GM20000 (cell line): ENCODE measurements around the gene PDZK1IP1.

Experiments used
- DNase-seq: peaks from one replicate; pipeline ENCODE4 v3.0.0; 2012; ENCODE audit warnings: low spot score
- CTCF ChIP-seq: IDR thresholded peaks from 2 replicates; pipeline ENCODE4 v1.5.1; 2012; ENCODE audit warnings: mild to moderate bottlenecking, control low read depth; ENCODE audit errors: extremely low read depth, missing control alignments

The PDZK1IP1 gene

DNA sequence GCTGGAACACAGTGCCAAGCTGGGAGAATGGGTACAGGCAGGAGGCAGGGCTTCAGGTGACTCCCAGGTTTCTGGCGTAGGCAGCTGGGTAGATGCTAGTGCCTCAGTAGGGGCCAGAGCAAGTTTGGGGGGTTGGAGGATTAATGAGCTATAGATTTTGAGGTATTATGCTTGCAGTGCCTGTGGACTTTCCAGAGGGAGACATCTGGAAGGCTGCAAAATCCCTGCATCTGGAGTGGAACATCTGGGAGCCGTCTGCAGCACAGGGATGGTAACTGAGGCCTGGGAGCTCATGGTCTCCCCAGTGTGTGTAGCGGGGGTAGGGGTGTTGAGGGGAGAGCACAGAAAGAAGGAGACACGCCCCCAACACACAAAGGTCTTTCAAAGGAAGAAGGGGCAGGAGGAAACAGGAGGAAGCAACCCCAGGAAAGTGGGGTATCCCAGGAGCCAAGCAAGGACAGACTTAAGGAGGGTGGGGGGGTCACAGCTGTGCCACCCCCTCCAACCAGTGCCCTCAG lies 2.2 kb upstream of the PDZK1IP1 start:
- TF ChIP-seq CTCF: no peak
- no peak for DNase-seq

DNA sequence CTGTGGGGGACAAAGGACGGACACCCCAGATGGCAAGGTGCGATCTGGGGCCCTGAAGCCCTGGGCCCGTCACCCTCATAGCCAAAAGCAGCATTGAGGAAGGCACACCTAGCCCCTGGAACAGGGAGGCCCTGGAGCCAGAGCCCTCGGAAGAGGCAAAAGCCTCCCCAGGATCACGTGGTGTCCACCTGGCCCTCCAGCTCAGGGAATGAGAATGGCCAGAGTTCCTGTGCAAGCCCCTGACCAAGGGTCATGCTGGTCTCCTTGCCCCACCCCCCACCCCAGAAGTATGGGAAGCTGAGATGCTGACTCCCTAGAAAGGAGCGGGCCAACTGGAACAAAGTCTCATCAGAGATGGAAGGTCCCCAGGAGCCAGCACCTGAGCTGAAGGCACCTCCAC lies 1.0 kb upstream of the PDZK1IP1 start:
- TF ChIP-seq CTCF: no peak

GRCh38 chr1:47190509-47190855 lies 646 bp upstream of the PDZK1IP1 start:
- no peak for DNase-seq
- no peak for TF ChIP-seq CTCF

More for the DNA sequence above, 1.0 kb upstream of the PDZK1IP1 start:
- DNase-seq: no peak

DNA sequence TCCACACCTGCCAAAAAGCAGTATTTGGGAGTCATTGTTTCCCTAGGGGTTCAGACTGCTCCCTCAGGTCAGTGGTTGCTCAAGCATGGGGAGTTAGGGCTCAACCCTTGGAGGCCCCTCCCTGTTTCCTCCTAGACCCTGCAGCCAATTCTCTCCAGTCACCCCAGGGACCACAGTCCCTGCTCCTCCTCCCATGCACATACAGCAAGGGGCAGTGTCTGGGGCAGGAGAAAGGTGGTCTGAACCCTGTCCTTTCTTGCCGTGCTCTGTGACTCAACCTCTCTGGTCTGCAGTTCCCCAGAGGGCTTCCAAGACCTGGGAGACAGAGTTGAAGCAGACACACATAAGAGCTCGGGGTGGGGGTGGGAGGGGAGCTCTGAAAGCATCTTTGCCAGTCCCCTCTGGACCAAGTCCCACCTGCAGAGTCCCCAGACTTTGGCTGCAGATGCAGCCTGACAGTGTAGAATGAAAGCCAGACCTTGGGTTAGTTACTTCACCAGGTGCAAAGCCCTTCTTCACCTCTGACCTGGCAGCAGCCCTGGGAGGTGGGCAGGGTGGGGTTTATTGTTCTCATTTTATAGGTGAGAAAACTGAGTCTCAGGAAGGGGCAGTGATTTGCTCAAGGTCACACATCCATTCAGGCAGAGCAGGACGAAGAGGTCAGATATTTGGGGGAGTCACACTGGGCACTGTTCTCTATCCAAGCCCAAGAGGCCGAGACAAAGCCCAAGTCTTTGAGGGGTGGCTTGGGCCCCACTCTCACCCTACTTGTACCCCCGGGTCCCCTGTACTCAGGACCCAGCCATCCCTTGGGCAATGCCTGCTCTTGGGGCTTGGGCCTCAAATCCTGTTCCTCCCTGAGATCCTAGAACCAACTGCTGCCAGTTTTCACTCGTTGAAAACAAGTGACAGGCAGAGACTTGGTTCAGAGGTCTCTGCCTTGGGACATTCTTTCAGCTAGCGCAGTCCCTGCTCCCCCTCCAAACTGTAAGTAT lies 748 bp downstream of the PDZK1IP1 start:
- no peak for DNase-seq
- TF ChIP-seq CTCF: no peak

DNA sequence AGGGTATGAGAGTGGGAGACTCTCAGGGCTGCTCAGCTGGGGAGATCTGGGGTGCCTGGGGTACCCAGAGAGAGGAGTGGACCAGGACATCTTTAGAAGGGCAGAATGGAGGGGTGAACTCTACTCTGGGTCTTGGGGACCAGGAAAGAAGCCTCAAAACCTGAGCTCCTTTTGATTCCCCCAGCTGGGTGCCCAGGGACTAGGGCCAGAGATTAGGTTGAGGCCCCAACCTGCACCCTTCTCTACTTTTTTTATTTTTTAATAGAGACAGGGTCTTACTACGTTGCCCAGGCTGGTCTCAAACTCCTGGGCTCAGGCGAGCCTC lies 1.9 kb downstream of the PDZK1IP1 start:
- TF ChIP-seq CTCF: no peak

DNA sequence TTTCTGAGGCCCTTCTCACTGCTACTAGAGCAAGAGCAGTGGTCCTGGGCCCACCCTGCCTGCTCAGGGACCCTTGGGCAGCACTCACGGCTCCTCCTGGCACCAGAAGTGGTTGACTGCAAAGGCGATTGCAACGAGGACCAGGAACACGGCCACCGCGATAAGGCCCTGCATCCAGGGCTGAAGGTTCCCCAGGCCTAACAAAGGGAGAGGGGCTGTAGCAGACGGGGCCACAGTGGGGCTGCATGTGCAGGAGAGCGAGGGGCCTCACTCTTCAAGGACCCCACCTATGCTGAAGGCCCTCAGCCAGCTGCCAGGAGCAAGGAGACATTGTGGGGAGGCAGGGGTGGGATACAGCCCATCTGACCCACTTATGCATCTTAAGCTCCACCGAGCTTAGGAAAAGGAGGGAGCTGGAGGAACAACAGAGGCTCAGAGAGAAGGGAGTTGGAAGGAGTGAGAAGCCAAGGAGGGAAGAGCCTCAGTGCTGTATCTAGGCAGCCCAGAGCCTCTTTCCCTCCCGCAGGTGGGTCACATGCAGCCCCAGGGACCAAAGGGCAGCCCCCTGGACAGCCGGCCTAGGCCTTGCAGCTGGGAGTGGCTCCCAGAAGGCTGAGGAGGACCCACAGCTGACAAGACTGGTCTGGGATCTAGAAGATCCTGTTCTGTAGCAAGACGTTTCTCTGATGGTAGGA lies 2.5 kb downstream of the PDZK1IP1 start:
- DNase-seq: no peak

More for the DNA sequence above, 1.9 kb downstream of the PDZK1IP1 start:
- no peak for DNase-seq

More for the DNA sequence above, 2.5 kb downstream of the PDZK1IP1 start:
- TF ChIP-seq CTCF: no peak
